HepG2 (cell line): ENCODE results near the gene CDH13. TPM values are rescaled to one million over a fixed set of nuclear protein-coding genes. Genes with fewer than 3 reads are reported as not detected.
A peak's percentile ranks its signal among the peaks of the same experiment; 100 is the strongest.

Source experiments
- ATAC-seq: fragments of 200-7000 bp; cut with Tn5 transposase; 3 replicates; pipeline ENCODE4 v1.9.1; 2020; ENCODE audit warnings: mild to moderate bottlenecking, moderate library complexity
- BruUV-seq: library from RNA; stranded (reverse); fragments of 400-500 nt; replicated peaks from 2 replicates; lab custom pipeline; 2021; lab: Mats Ljungman, UMichigan
- CTCF ChIA-PET: fragments of 300-600 bp; formaldehyde crosslinking; extraction: SDS; loops from one replicate; lab custom pipeline; 2021; ENCODE audit warnings: low total read pairs, inconsistent platforms, low intra/inter-chr PET ratio; lab: Yijun Ruan, JAX
- POLR2A ChIA-PET: fragments of 350-600 bp; sonication (Branson Sonifier 250); formaldehyde crosslinking; loops from one replicate; lab custom pipeline; 2020; ENCODE audit warnings: antibody characterized with exemption, inconsistent platforms; lab: Yijun Ruan, JAX
- DNase-seq: peaks from one replicate; pipeline ENCODE4 v3.0.0-alpha.2; 2015; ENCODE audit warnings: low spot score
- FAIRE-seq: peaks from 3 replicates; lab custom pipeline; 2011; peaks lifted over from hg19 to GRCh38; lab: Jason Lieb, UNC
- H2AFZ ChIP-seq: one replicate; pipeline ENCODE4 v1.6.1; 2011; ENCODE audit warnings: low read length, inconsistent platforms
- H3K27ac ChIP-seq: fragments of 300-600 bp; 3 replicates; pipeline ENCODE4 v1.8.0; 2011; ENCODE audit warnings: mixed run types, mild to moderate bottlenecking, mixed read lengths, low read length, inconsistent platforms; ENCODE audit not compliant: insufficient read depth; ENCODE audit errors: extremely low read length
- H3K27me3 ChIP-seq, 2 experiments: fragments of 200-600 bp in 1 of 2; 2 replicates in 1 of 2; 3 replicates in 1 of 2; pipeline versions ENCODE4 v1.6.0 to v1.8.0; 2011; ENCODE audit warnings: low read length in 2 of 2, mild to moderate bottlenecking in 2 of 2, moderate library complexity in 2 of 2, inconsistent platforms in 1 of 2; ENCODE audit not compliant: insufficient read depth in 2 of 2, control insufficient read depth in 1 of 2
- H3K36me3 ChIP-seq, 2 experiments: fragments of 200-600 bp in 1 of 2; replicated peaks in 1 of 2; 2 replicates in 1 of 2; 3 replicates in 1 of 2; pipeline versions ENCODE4 v1.5.1 to v1.8.0; 2011; ENCODE audit warnings: low read length in 2 of 2, inconsistent platforms in 1 of 2; ENCODE audit not compliant: insufficient read depth in 2 of 2, control insufficient read depth in 1 of 2
- H3K4me1 ChIP-seq: 2 replicates; pipeline ENCODE4 v1.5.1; 2012; ENCODE audit warnings: low read length, inconsistent platforms; ENCODE audit not compliant: insufficient read depth
- H3K4me2 ChIP-seq: 2 replicates; pipeline ENCODE4 v1.6.0; 2011; ENCODE audit warnings: low read depth, low read length, inconsistent platforms
- H3K4me3 ChIP-seq, 3 experiments: fragments of 200-600 bp in 1 of 3; sonication (generic), shearing (Covaris generic) in 1 of 3; replicated peaks in 1 of 3; 2 replicates each; pipeline ENCODE4 v1.5.1; 2011 to 2016; ENCODE audit warnings: low read length in 3 of 3, inconsistent platforms in 2 of 3, low read depth in 2 of 3, mild to moderate bottlenecking in 2 of 3, control low read depth in 1 of 3, mixed read lengths in 1 of 3; ENCODE audit not compliant: insufficient read depth in 1 of 3
- H3K79me2 ChIP-seq: one replicate; pipeline ENCODE4 v1.6.1; 2011; ENCODE audit warnings: low read length, inconsistent platforms; ENCODE audit not compliant: insufficient read depth
- H3K9ac ChIP-seq: 2 replicates; pipeline ENCODE4 v1.6.0; 2011; ENCODE audit warnings: mild to moderate bottlenecking, low read depth, low read length, inconsistent platforms; ENCODE audit not compliant: insufficient read depth
- H3K9me3 ChIP-seq: 2 replicates; pipeline ENCODE4 v1.5.1; 2012; ENCODE audit warnings: mild to moderate bottlenecking, low read length
- H4K20me1 ChIP-seq: 2 replicates; pipeline ENCODE4 v1.6.0; 2011; ENCODE audit warnings: inconsistent platforms, mild to moderate bottlenecking, low read length, moderate library complexity; ENCODE audit not compliant: insufficient read depth
- CEBPB ChIP-seq: IDR thresholded peaks from 2 replicates; pipeline ENCODE4 v1.6.1; 2011; ENCODE audit warnings: low read depth, low read length, improper control_type of control experiment, borderline replicate concordance
- CEBPG ChIP-seq: IDR thresholded peaks from 2 replicates; pipeline ENCODE4 v1.6.1; 2016
- EP300 ChIP-seq, 3 experiments: sonication (generic) in 1 of 3; formaldehyde crosslinking in 1 of 3; IDR thresholded peaks; 2 replicates each; pipeline versions ENCODE4 v1.5.1 to v1.6.1; 2011 to 2020; ENCODE audit warnings: low read depth in 2 of 3, low read length in 2 of 3, borderline replicate concordance in 1 of 3, improper control_type of control experiment in 1 of 3, mild to moderate bottlenecking in 1 of 3, missing genetic modification reagents in 1 of 3, moderate library complexity in 1 of 3
- MBD4 ChIP-seq: IDR thresholded peaks from 2 replicates; pipeline ENCODE4 v1.6.1; 2012; ENCODE audit warnings: low read length, inconsistent platforms, borderline replicate concordance
- SMC3 ChIP-seq: IDR thresholded peaks from 2 replicates; pipeline ENCODE4 v1.6.1; 2011; ENCODE audit warnings: low read length, improper control_type of control experiment
- YEATS2 ChIP-seq: sonication (generic); formaldehyde crosslinking; IDR thresholded peaks from 2 replicates; pipeline ENCODE4 v1.4.0; 2020; ENCODE audit warnings: missing genetic modification reagents, borderline replicate concordance
- ZNF34 ChIP-seq: sonication (generic); formaldehyde crosslinking; IDR thresholded peaks from 2 replicates; pipeline ENCODE4 v1.4.0; 2020; ENCODE audit warnings: mild to moderate bottlenecking, missing genetic modification reagents, borderline replicate concordance
- ZNF749 ChIP-seq: sonication (generic); formaldehyde crosslinking; IDR thresholded peaks from 2 replicates; pipeline ENCODE4 v1.8.0; 2022; ENCODE audit warnings: mild to moderate bottlenecking, missing genetic modification reagents, moderate library complexity, borderline replicate concordance
- WGBS: methylation state at CpG from one replicate; pipeline ENCODE4 v1.1.6; 2017; ENCODE audit warnings: low lambda C conversion rate; 5-methylcytosine and 5-hydroxymethylcytosine counted together
- in situ Hi-C: cut with HindIII; loops from 2 replicates; pipeline ENCODE4 v1.10.0; 2017; ENCODE audit warnings: low pct_unique_long_range_greater_than_20kb; ENCODE audit not compliant: extremely low pct_ligation_motif_present
- intact Hi-C: fragments of 100-400 bp; cut with micrococcal nuclease; formaldehyde crosslinking; loops from one replicate; pipeline ENCODE4 v1.10.0; 2022; ENCODE audit not compliant: unreplicated experiment
- polyA plus RNA-seq, 8 experiments: library from polyadenylated mRNA; depleted of rRNA in 3 of 8; stranded (reverse) in 7 of 8; unstranded in 1 of 8; fragments of >200 nt; fragmentation: Illumina TruSeq in 4 of 8; extraction: Trizol in 4 of 8; gene quantifications; 2 replicates each; pipeline versions ENCODE4 v1.2.1 to v1.2.3, GENCODE V29; 2011 to 2016; ENCODE audit warnings: low read depth in 4 of 8, missing spikeins in 1 of 8, mixed read lengths in 1 of 8; ENCODE audit not compliant: insufficient read depth in 1 of 8
- total RNA-seq, 5 experiments: library from RNA; depleted of rRNA; stranded (reverse); fragments of >200 nt; fragmentation: Illumina TruSeq; extraction: Trizol; gene quantifications; 2 replicates each; pipeline ENCODE4 v1.2.3, GENCODE V29; 2016; ENCODE audit warnings: low read depth in 1 of 5
- TF ChIP-seq, protein P1 (sequence below): sonication (generic); formaldehyde crosslinking; IDR thresholded peaks from 2 replicates; pipeline ENCODE4 v1.5.1; 2020; ENCODE audit warnings: mild to moderate bottlenecking, missing genetic modification reagents, moderate library complexity

CDH13 gene
- total and polyA plus RNA-seq, 2 of the 13 experiments (the other 11 are each of a cell fraction or from before 2014, with no cell fraction given) = not detected

DNA sequence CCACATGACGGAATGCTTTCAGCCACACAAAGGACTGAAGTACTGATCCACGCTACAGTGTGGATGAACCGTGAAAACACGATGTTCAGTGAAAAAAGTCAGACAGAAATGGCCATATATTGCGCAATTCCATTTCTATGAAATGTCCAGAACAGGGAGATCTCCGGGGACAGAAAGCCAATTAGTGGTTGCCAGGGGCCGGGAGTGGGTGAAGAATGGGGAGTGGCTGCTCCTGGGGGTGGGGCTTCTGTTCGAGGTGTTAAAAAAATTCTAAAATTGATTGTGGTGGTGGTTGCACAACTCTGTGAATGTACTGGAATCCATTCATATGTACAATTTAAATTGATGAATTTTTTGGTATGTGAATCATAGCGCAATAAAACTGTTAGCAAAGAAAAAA lies 1026.2 kb downstream of the CDH13 start:
- no peak for ATAC-seq
- intact Hi-C loops (no loop called here), in situ Hi-C loops (no loop called here)
- no peak overlapping the region for H3K9ac ChIP-seq
- no peaks in the 10 kb centered on the region for H3K9me3 ChIP-seq
- no peaks in the 10 kb centered on the region for H3K4me1 ChIP-seq
- TF ChIP-seq MBD4 (no peak), ZNF34 (CRISPR knock-in tag) (no peak), CEBPG (peak; percentile 52), YEATS2 (CRISPR knock-in tag) (no peak), CEBPB (peak; percentile 94), EP300 (IDR thresholded peaks at IDR 0.05; ENCODE audit: low read depth in 2 of 2, low read length in 2 of 2) (0 out of 4 replicates have a peak, but pooled peaks of 1 of the 2 experiments have one; percentile 24), EP300 (CRISPR knock-in tag; IDR thresholded peaks at IDR 0.05; ENCODE audit: borderline replicate concordance) (no peak), SMC3 (0 out of 2 replicates have a peak, but pooled peaks have one; percentile 10)
- POLR2A ChIA-PET = no interaction called here
- H3K4me3 ChIP-seq = no peak overlapping the region
- WGBS = 12% methylated on average over 9 of the region's 9 CpGs
- no peaks in the 10 kb centered on the region for H3K36me3 ChIP-seq
- H3K4me2 ChIP-seq = no peak overlapping the region
- no peak for DNase-seq
- H3K27me3 ChIP-seq = 0 out of 5 replicates have a peak, but pooled peaks cover 0 to 3% of the 10 kb centered on the region in 2 experiments
- H3K27ac ChIP-seq = no peak overlapping the region
- H3K79me2 ChIP-seq = no peaks in the 10 kb centered on the region
- no peak overlapping the region for H2AFZ ChIP-seq
- CTCF ChIA-PET = no interaction called here
- H4K20me1 ChIP-seq = no peaks in the 10 kb centered on the region
- no TSS peak for BruUV-seq
- no peak for FAIRE-seq

DNA sequence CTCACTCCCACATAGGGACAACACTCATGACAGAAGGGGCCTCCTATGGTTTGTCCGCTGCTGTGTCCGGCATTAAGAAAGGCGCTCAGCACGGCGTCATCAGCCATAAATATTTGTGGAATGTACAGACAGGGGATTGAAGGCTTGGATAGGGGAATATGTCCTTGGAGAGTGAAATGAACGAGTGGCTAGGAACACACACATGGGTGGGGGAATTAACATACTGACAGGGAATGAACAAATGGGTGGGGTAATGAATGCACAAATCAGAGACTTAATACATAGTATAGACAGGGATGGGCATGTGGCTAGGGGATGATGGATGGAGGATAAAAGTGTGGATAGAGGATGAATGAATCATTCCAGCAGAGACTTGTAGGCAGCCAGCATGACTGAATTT lies 1027.0 kb downstream of the CDH13 start:
- no peak overlapping the region for H3K4me3 ChIP-seq
- H3K4me1 ChIP-seq = no peaks in the 10 kb centered on the region
- H3K9me3 ChIP-seq = no peaks in the 10 kb centered on the region
- CTCF ChIA-PET = no interaction called here
- no peak overlapping the region for H3K9ac ChIP-seq
- no peaks in the 10 kb centered on the region for H3K79me2 ChIP-seq
- H3K4me2 ChIP-seq = no peak overlapping the region
- no TSS peak for BruUV-seq
- FAIRE-seq = no peak
- 0 out of 5 replicates have a peak, but pooled peaks cover 0 to 3% of the 10 kb centered on the region in 2 experiments for H3K27me3 ChIP-seq
- TF ChIP-seq ZNF749 (CRISPR knock-in tag) = no peak
- TF ChIP-seq, protein P1, sequence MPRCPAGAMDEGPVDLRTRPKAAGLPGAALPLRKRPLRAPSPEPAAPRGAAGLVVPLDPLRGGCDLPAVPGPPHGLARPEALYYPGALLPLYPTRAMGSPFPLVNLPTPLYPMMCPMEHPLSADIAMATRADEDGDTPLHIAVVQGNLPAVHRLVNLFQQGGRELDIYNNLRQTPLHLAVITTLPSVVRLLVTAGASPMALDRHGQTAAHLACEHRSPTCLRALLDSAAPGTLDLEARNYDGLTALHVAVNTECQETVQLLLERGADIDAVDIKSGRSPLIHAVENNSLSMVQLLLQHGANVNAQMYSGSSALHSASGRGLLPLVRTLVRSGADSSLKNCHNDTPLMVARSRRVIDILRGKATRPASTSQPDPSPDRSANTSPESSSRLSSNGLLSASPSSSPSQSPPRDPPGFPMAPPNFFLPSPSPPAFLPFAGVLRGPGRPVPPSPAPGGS (CRISPR knock-in tag) = no peak
- WGBS = 73% methylated on average over 6 of the region's 6 CpGs
- no peaks in the 10 kb centered on the region for H4K20me1 ChIP-seq
- H3K36me3 ChIP-seq = no peaks in the 10 kb centered on the region
- ATAC-seq = no peak
- no peak for DNase-seq
- H3K27ac ChIP-seq = no peak overlapping the region
- intact Hi-C loops (no loop called here), in situ Hi-C loops (no loop called here)
- no peak overlapping the region for H2AFZ ChIP-seq
- POLR2A ChIA-PET = no interaction called here
